Measurements from ENCODE around the gene SDK1.
"Not testable (repeated sequence)": the region's sequence is repeated elsewhere in the genome, so short reads cannot be mapped to it uniquely, and the experiment has no call there.

SDK1 gene

GRCh38 chr7:3578399-3578798 lies 277.3 kb downstream of the SDK1 start:
- H3K27me3 ChIP-seq, result no peaks in the 10 kb centered on the region
- TF ChIP-seq CTCF (IDR thresholded peaks at IDR 0.05), result no peak
- no peak overlapping the region for H3K27ac ChIP-seq
- no peaks in the 10 kb centered on the region for H3K4me1 ChIP-seq (ENCODE audit: control insufficient read depth in 1 of 2, insufficient read depth in 1 of 2, low read depth in 1 of 2, low read length in 1 of 2)
- no peak overlapping the region for H3K4me3 ChIP-seq (ENCODE audit: low read depth in 1 of 2, low read length in 1 of 2)
- no peaks in the 10 kb centered on the region for H3K36me3 ChIP-seq
- H3K9me3 ChIP-seq, result peaks cover 6% of the 10 kb centered on the region

- no peak overlapping the region for H3K4me3 ChIP-seq (ENCODE audit: low read depth in 1 of 2, low read length in 1 of 2)
- peaks cover 6% of the 10 kb centered on the region for H3K9me3 ChIP-seq
- no peaks in the 10 kb centered on the region for H3K4me1 ChIP-seq (ENCODE audit: control insufficient read depth in 1 of 2, insufficient read depth in 1 of 2, low read depth in 1 of 2, low read length in 1 of 2)
- TF ChIP-seq CTCF (IDR thresholded peaks at IDR 0.05), result no peak
- no peaks in the 10 kb centered on the region for H3K27me3 ChIP-seq
- H3K27ac ChIP-seq, result no peak overlapping the region
- H3K36me3 ChIP-seq, result no peaks in the 10 kb centered on the region
Observed at GRCh38 chr7:3579638-3580219, 278.7 kb downstream of the SDK1 start.

GRCh38 chr7:3582145-3582544 lies 281.1 kb downstream of the SDK1 start:
- H3K4me1 ChIP-seq (ENCODE audit: control insufficient read depth in 1 of 2, insufficient read depth in 1 of 2, low read depth in 1 of 2, low read length in 1 of 2); H3K4me3 ChIP-seq (ENCODE audit: low read depth in 1 of 2, low read length in 1 of 2); H3K36me3 ChIP-seq; H3K27me3 ChIP-seq; H3K27ac ChIP-seq; H3K9me3 ChIP-seq: not testable (repeated sequence)

- Histone ChIP-seq H3K36me3 (no peaks in the 10 kb centered on the region), H3K4me1 (ENCODE audit: control insufficient read depth in 1 of 2, insufficient read depth in 1 of 2, low read depth in 1 of 2, low read length in 1 of 2) (no peaks in the 10 kb centered on the region), H3K9me3 (no peaks in the 10 kb centered on the region), H3K27me3 (no peaks in the 10 kb centered on the region), H3K4me3 (ENCODE audit: low read depth in 1 of 2, low read length in 1 of 2) (no peak overlapping the region), H3K27ac (no peak overlapping the region)
- no peak for TF ChIP-seq CTCF (IDR thresholded peaks at IDR 0.05)
Observed at GRCh38 chr7:3585826-3586225, 284.8 kb downstream of the SDK1 start.

- H3K4me3 ChIP-seq (ENCODE audit: low read depth in 1 of 2, low read length in 1 of 2), result no peak overlapping the region
- no peak for TF ChIP-seq CTCF (IDR thresholded peaks at IDR 0.05)
Observed at GRCh38 chr7:3588341-3588740, 287.3 kb downstream of the SDK1 start.

GRCh38 chr7:3589752-3590151 lies 288.7 kb downstream of the SDK1 start:
- no peaks in the 10 kb centered on the region for H3K9me3 ChIP-seq
- no peaks in the 10 kb centered on the region for H3K27me3 ChIP-seq
- no peak overlapping the region for H3K4me3 ChIP-seq (ENCODE audit: low read depth in 1 of 2, low read length in 1 of 2)
- H3K27ac ChIP-seq, result no peak overlapping the region
- TF ChIP-seq CTCF (IDR thresholded peaks at IDR 0.05), result no peak
- H3K4me1 ChIP-seq (ENCODE audit: control insufficient read depth in 1 of 2, insufficient read depth in 1 of 2, low read depth in 1 of 2, low read length in 1 of 2), result no peaks in the 10 kb centered on the region
- no peaks in the 10 kb centered on the region for H3K36me3 ChIP-seq

More at GRCh38 chr7:3588341-3588740, 287.3 kb downstream of the SDK1 start:
- Histone ChIP-seq H3K4me1 (ENCODE audit: control insufficient read depth in 1 of 2, insufficient read depth in 1 of 2, low read depth in 1 of 2, low read length in 1 of 2) (no peaks in the 10 kb centered on the region), H3K36me3 (no peaks in the 10 kb centered on the region), H3K27ac (no peak overlapping the region), H3K27me3 (no peaks in the 10 kb centered on the region), H3K9me3 (no peaks in the 10 kb centered on the region)
